ENCODE results near the gene ASPRV1.

The ASPRV1 gene

DNA sequence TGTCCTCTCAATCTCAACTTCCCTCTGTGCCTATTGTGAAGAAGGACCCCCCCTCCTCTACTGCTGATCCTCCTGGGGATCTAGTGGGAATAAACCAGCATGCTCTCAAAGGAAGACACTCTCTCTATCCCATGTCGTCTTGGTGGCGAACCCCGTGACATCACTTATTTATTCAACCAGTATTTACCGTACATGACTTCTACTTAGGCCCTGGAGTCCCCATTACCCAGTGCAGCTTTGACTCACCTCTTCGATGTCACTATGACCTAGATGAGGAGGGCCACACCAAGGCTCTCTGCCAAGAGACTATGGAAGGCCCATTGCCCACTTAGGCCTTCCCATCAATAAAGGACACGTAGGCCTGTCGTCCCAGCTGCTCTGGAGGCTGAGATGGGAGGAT lies 16.7 kb downstream of the ASPRV1 start:
- TF ChIP-seq, protein P1, sequence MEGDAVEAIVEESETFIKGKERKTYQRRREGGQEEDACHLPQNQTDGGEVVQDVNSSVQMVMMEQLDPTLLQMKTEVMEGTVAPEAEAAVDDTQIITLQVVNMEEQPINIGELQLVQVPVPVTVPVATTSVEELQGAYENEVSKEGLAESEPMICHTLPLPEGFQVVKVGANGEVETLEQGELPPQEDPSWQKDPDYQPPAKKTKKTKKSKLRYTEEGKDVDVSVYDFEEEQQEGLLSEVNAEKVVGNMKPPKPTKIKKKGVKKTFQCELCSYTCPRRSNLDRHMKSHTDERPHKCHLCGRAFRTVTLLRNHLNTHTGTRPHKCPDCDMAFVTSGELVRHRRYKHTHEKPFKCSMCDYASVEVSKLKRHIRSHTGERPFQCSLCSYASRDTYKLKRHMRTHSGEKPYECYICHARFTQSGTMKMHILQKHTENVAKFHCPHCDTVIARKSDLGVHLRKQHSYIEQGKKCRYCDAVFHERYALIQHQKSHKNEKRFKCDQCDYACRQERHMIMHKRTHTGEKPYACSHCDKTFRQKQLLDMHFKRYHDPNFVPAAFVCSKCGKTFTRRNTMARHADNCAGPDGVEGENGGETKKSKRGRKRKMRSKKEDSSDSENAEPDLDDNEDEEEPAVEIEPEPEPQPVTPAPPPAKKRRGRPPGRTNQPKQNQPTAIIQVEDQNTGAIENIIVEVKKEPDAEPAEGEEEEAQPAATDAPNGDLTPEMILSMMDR (IDR thresholded peaks at IDR 0.05; ENCODE audit: unreplicated experiment in 3 of 3) = no peak
- no peak overlapping the region for H3K4me3 Mint-ChIP-seq
- H3K27me3 Mint-ChIP-seq (ENCODE audit: low read depth) = no peaks in the 10 kb centered on the region
- H3K4me1 Mint-ChIP-seq = no peaks in the 10 kb centered on the region
- peaks cover 11% of the 10 kb centered on the region for H3K36me3 Mint-ChIP-seq (ENCODE audit: low read depth)
- H3K27ac Mint-ChIP-seq = no peak overlapping the region
- no peaks in the 10 kb centered on the region for H3K9me3 Mint-ChIP-seq

GRCh38 chr2:69943843-69944525 lies 17.4 kb downstream of the ASPRV1 start:
- Mint-ChIP-seq H3K27ac (no peak overlapping the region), H3K4me3 (no peak overlapping the region), H3K4me1 (no peaks in the 10 kb centered on the region), H3K27me3 (ENCODE audit: low read depth) (no peaks in the 10 kb centered on the region), H3K9me3 (no peaks in the 10 kb centered on the region), H3K36me3 (ENCODE audit: low read depth) (peaks cover 17% of the 10 kb centered on the region)
- TF ChIP-seq, protein P1 (IDR thresholded peaks at IDR 0.05; ENCODE audit: unreplicated experiment in 3 of 3) = no peak

GRCh38 chr2:69943000-69943842 lies 18.2 kb downstream of the ASPRV1 start:
- Mint-ChIP-seq H3K9me3 (no peaks in the 10 kb centered on the region), H3K4me1 (no peaks in the 10 kb centered on the region), H3K4me3 (no peak overlapping the region), H3K27me3 (ENCODE audit: low read depth) (no peaks in the 10 kb centered on the region), H3K36me3 (ENCODE audit: low read depth) (peaks cover 24% of the 10 kb centered on the region), H3K27ac (no peak overlapping the region)
- TF ChIP-seq, protein P1 (IDR thresholded peaks at IDR 0.05; ENCODE audit: unreplicated experiment in 3 of 3) = no peak

DNA sequence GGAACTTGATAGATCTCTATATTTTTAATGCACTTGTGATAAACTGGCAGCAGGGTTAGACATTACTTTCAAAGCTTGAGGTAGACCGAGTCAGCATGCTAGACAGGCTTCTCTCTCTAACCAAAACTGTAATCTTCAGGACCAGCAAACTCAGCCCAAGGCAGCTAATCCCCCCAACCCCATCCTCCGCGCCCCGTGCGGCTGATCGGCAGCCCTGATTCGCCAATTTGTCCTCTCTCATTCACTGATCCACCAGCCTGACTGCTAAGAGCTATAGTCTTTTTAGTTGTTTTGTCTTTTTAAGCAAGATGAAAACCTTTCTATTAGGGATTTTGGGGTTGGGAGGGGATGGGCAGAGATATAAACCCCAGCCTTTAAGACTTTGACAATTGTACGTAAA lies 20.7 kb downstream of the ASPRV1 start:
- Mint-ChIP-seq H3K27me3 (ENCODE audit: low read depth) (no peaks in the 10 kb centered on the region), H3K9me3 (no peaks in the 10 kb centered on the region), H3K4me3 (no peak overlapping the region), H3K4me1 (no peaks in the 10 kb centered on the region), H3K36me3 (ENCODE audit: low read depth) (peaks cover 46% of the 10 kb centered on the region), H3K27ac (no peak overlapping the region)
- TF ChIP-seq, protein P1 (IDR thresholded peaks at IDR 0.05; ENCODE audit: unreplicated experiment in 3 of 3) = no peak

DNA sequence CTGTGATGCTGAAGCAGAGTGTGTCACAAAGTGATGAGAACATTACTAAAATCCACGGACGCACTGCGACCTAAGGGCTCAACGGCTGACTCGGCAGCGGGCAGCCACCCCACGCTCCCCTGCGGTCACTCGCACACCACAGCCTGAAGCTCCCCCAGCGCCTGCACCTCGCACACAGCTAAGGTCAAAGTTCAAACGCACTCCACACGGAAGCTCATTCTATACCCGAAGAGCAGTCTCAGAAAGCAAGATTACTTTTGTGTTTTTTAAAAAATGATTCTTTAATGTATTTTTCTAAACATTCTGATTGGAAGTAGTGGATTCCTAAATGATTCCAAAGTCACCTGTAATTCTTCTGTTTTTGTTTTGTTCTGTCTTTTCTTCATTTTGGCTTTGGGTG lies 21.7 kb downstream of the ASPRV1 start:
- Mint-ChIP-seq H3K27me3 (ENCODE audit: low read depth) (no peaks in the 10 kb centered on the region), H3K4me3 (no peak overlapping the region)
- TF ChIP-seq, protein P1 (IDR thresholded peaks at IDR 0.05; ENCODE audit: unreplicated experiment in 3 of 3) = no peak

More for the DNA sequence above, 21.7 kb downstream of the ASPRV1 start:
- Mint-ChIP-seq H3K36me3 (ENCODE audit: low read depth) (peaks cover 48% of the 10 kb centered on the region), H3K4me1 (no peaks in the 10 kb centered on the region), H3K9me3 (no peaks in the 10 kb centered on the region), H3K27ac (no peak overlapping the region)
